DOHH2 (cell line): ENCODE data around the gene ARHGEF4.

Experiments used
- CTCF ChIP-seq: fragments of 200-600 bp; sonication (generic); IDR thresholded peaks from one replicate; pipeline ENCODE4 v1.5.1; 2014; ENCODE audit warnings: antibody characterized with exemption, mild to moderate bottlenecking, low read depth, low read length; ENCODE audit not compliant: poor library complexity, severe bottlenecking
- EZH2phosphoT487 ChIP-seq: fragments of 200-600 bp; sonication (generic); IDR thresholded peaks from 2 replicates; pipeline ENCODE4 v1.6.1; 2017; ENCODE audit warnings: borderline replicate concordance, mild to moderate bottlenecking, antibody characterized with exemption, low read length, moderate library complexity, mixed read lengths

- TF ChIP-seq CTCF (no peak), EZH2phosphoT487 (no peak)
These were observed 113.2 kb downstream of the ARHGEF4 start for GRCh38 chr2:130949954-130950353.
